HG03108 (cell line): ENCODE measurements around the gene ZDHHC1.
"Not testable (repeated sequence)": the region's sequence is repeated elsewhere in the genome, so short reads cannot be mapped to it uniquely, and the experiment has no call there.

Experiments used
- ATAC-seq: cut with Tn5 transposase; IDR thresholded peaks from one replicate; pipeline ENCODE4 v1.9.1; 2021; ENCODE audit warnings: moderate library complexity; ENCODE audit not compliant: unreplicated experiment

ZDHHC1 gene

GRCh38 chr16:67364600-67365235 is 51.6 kb downstream of the ZDHHC1 start:
- ATAC-seq = no peak

- ATAC-seq = no peak
Measured at GRCh38 chr16:67361038-67361437, 55.2 kb downstream of the ZDHHC1 start.

GRCh38 chr16:67359540-67360269 is 56.6 kb downstream of the ZDHHC1 start:
- not testable (repeated sequence) for ATAC-seq

- no peak for ATAC-seq
Measured at GRCh38 chr16:67357561-67357960, 58.7 kb downstream of the ZDHHC1 start.

GRCh38 chr16:67356396-67356795 is 59.9 kb downstream of the ZDHHC1 start:
- ATAC-seq = no peak

GRCh38 chr16:67352463-67352862 is 63.8 kb downstream of the ZDHHC1 start:
- ATAC-seq = not testable (repeated sequence)

GRCh38 chr16:67350324-67350723 is 66.0 kb downstream of the ZDHHC1 start:
- ATAC-seq = no peak

- no peak for ATAC-seq
Measured at GRCh38 chr16:67349172-67349571, 67.1 kb downstream of the ZDHHC1 start.

- ATAC-seq = no peak
Measured at GRCh38 chr16:67346341-67346740, 69.9 kb downstream of the ZDHHC1 start.

- no peak for ATAC-seq
Measured at GRCh38 chr16:67345401-67345800, 70.9 kb downstream of the ZDHHC1 start.
